Osteoblast (primary cell): ENCODE results near the gene FBXO41. TPM values are rescaled to one million over a fixed set of nuclear protein-coding genes. Genes with fewer than 3 reads are reported as not detected.

ENCODE experiments used
- DNase-seq: peaks from one replicate; pipeline ENCODE4 v3.0.0; 2011; ENCODE audit warnings: low spot score, mixed read lengths; ENCODE audit not compliant: insufficient read length; ENCODE audit errors: missing footprints
- H2AFZ ChIP-seq: 2 replicates; pipeline ENCODE4 v1.6.0; 2011; ENCODE audit warnings: mild to moderate bottlenecking, low read length
- H3K27ac ChIP-seq: 2 replicates; pipeline ENCODE4 v1.5.1; 2011; ENCODE audit warnings: mild to moderate bottlenecking, low read depth, low read length, moderate library complexity
- H3K27me3 ChIP-seq: 2 replicates; pipeline ENCODE4 v1.6.0; 2012; ENCODE audit warnings: mild to moderate bottlenecking, control low read depth, inconsistent platforms, low read length, moderate library complexity; ENCODE audit not compliant: insufficient read depth
- H3K36me3 ChIP-seq: 2 replicates; pipeline ENCODE4 v1.5.1; 2011; ENCODE audit warnings: mild to moderate bottlenecking, low read length, control low read depth, moderate library complexity; ENCODE audit not compliant: insufficient read depth
- H3K4me1 ChIP-seq: 2 replicates; pipeline ENCODE4 v1.5.1; 2011; ENCODE audit warnings: mild to moderate bottlenecking, low read length, control low read depth, moderate library complexity; ENCODE audit not compliant: insufficient read depth
- H3K4me2 ChIP-seq: 2 replicates; pipeline ENCODE4 v1.6.0; 2011; ENCODE audit warnings: mild to moderate bottlenecking, low read length; ENCODE audit not compliant: insufficient read depth
- H3K4me3 ChIP-seq: fragments of 200-600 bp; sonication (generic); 3 replicates; pipeline ENCODE4 v1.5.1; 2012; ENCODE audit warnings: mild to moderate bottlenecking, low read length, inconsistent platforms; ENCODE audit not compliant: insufficient read depth
- H3K79me2 ChIP-seq: 2 replicates; pipeline ENCODE4 v1.6.0; 2012; ENCODE audit warnings: mild to moderate bottlenecking, low read length, control low read depth, inconsistent platforms; ENCODE audit not compliant: insufficient read depth
- H3K9me3 ChIP-seq: 2 replicates; pipeline ENCODE4 v1.5.1; 2011; ENCODE audit warnings: low read depth, low read length, control low read depth
- H4K20me1 ChIP-seq: 2 replicates; pipeline ENCODE4 v1.6.0; 2012; ENCODE audit warnings: mild to moderate bottlenecking, low read length, control low read depth; ENCODE audit not compliant: insufficient read depth
- CTCF ChIP-seq: IDR thresholded peaks from 2 replicates; pipeline ENCODE4 v1.5.1; 2011; ENCODE audit warnings: mild to moderate bottlenecking, low read depth, low read length, moderate library complexity; ENCODE audit errors: extremely low read depth
- total RNA-seq: library from RNA; depleted of rRNA; stranded (reverse); fragments of >200 nt; gene quantifications from 2 replicates; pipeline ENCODE4 v1.2.3, GENCODE V29; 2012

The FBXO41 gene
- total RNA-seq, 1 donor, result 0.36 TPM

GRCh38 chr2:73246850-73247249 lies 37.4 kb downstream of the FBXO41 start:
- TF ChIP-seq CTCF, result no peak
- Histone ChIP-seq H4K20me1 (peaks cover 37% of the 10 kb centered on the region), H2AFZ (no peak overlapping the region), H3K9me3 (no peaks in the 10 kb centered on the region), H3K4me3 (no peak overlapping the region), H3K36me3 (peaks cover 87% of the 10 kb centered on the region), H3K27me3 (no peaks in the 10 kb centered on the region), H3K27ac (no peak overlapping the region), H3K4me1 (no peaks in the 10 kb centered on the region), H3K79me2 (peaks cover 41% of the 10 kb centered on the region), H3K4me2 (no peak overlapping the region)
- DNase-seq, result no peak

DNA sequence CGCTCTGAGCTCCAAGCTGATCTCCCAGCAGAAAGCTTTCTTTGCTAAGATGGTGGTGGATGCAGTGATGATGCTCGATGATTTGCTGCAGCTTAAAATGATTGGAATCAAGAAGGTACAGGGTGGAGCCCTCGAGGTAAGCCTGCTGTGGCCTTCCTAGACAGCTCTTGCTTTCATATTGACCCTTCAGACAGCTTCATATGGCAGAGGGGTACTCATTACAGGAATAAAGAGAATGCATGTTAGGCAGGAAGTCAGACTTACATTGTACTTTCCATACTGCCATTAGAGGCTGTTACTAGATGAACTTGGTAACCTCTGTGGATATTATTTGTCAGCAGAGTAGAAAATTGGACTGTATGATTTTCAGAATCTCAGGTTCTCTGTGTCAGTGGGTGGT lies 39.7 kb downstream of the FBXO41 start:
- Histone ChIP-seq H3K27ac (no peak overlapping the region), H3K36me3 (peaks cover 87% of the 10 kb centered on the region), H3K27me3 (no peaks in the 10 kb centered on the region), H3K9me3 (no peaks in the 10 kb centered on the region), H4K20me1 (peaks cover 48% of the 10 kb centered on the region), H2AFZ (no peak overlapping the region), H3K4me3 (no peak overlapping the region), H3K4me1 (peaks cover 6% of the 10 kb centered on the region), H3K79me2 (peaks cover 61% of the 10 kb centered on the region), H3K4me2 (no peak overlapping the region)
- no peak for DNase-seq
- TF ChIP-seq CTCF, result no peak

DNA sequence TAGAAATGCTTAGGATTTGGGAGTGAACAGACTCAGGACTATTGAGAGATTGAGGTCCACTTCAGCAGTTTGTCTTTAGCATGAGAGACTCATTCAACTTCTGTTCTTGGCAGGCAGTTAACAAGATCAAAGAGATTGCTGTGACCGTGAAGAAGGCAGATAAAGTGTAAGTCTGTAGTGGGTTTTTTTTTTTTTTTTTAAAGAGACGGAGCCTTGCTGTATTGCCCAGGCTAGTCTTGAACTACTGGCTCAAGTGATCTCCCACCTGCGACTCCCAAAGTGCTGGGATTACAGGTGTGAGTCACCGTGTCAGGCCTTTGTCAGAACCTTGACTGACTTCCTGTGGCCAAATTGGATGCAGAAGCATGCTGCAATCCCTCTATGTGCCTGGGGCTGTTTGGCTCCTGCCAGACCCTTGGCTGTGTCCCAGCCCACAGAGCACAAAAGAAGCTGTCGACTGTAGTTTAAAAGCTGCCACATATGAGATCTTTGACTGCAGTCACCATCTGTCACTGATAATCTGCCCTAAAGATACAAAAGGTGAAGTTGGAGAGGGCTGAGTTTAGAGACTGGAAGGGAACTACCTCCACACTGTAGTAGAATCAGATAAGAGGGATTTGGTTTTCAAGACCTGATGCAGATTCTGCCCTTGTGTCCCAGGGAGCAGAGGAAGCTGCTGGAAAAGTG lies 40.3 kb downstream of the FBXO41 start:
- Histone ChIP-seq H3K27ac (no peak overlapping the region), H3K36me3 (peaks cover 82% of the 10 kb centered on the region), H4K20me1 (peaks cover 53% of the 10 kb centered on the region), H3K4me2 (no peak overlapping the region), H3K9me3 (no peaks in the 10 kb centered on the region), H3K4me1 (peaks cover 12% of the 10 kb centered on the region), H3K4me3 (no peak overlapping the region), H3K27me3 (no peaks in the 10 kb centered on the region), H3K79me2 (peaks cover 67% of the 10 kb centered on the region), H2AFZ (no peak overlapping the region)
- no peak for DNase-seq
- TF ChIP-seq CTCF, result no peak

DNA sequence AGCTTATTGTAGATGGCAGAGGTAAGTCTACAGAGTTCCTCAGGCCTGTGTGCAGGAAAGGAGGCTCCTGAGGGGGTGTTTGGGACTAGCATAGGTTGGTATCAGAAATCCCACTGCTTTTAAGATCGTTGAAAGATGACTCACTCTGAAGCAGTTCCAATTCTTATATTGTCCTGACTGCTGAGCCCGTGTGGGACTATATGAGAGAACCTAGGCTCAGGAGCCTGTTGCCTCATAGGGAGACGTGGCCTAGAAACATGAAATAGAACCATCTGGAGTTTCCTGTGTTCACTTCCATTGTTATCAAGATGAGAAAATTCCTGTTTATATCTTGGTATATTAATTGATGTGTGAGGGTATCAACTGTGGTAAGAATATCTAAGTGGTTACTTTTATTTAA lies 44.5 kb downstream of the FBXO41 start:
- peaks cover 31% of the 10 kb centered on the region for H3K4me1 ChIP-seq
- peak overlapping the region; percentile 16 for H3K27ac ChIP-seq
- peaks cover 55% of the 10 kb centered on the region for H3K36me3 ChIP-seq
- peaks cover 64% of the 10 kb centered on the region for H4K20me1 ChIP-seq
- no peak overlapping the region for H3K4me3 ChIP-seq
- peaks cover 91% of the 10 kb centered on the region for H3K79me2 ChIP-seq
- no peak overlapping the region for H2AFZ ChIP-seq
- H3K4me2 ChIP-seq, result no peak overlapping the region
- no peak for DNase-seq
- H3K27me3 ChIP-seq, result no peaks in the 10 kb centered on the region
- TF ChIP-seq CTCF, result no peak
- H3K9me3 ChIP-seq, result no peaks in the 10 kb centered on the region
